Thoracic aorta (tissue), 2 donors: Measurements from ENCODE around the gene BTBD2. TPM values are rescaled to one million over a fixed set of nuclear protein-coding genes. Genes with fewer than 3 reads are reported as not detected.

Source experiments
- ATAC-seq: fragments of 150-250 bp; one replicate; pipeline ENCODE4 v1.8.0; 2017; ENCODE audit warnings: low read depth; ENCODE audit not compliant: insufficient number of reproducible peaks, low FRiP score
- DNase-seq: peaks from one replicate; pipeline ENCODE4 v3.0.0-alpha.2; 2020; ENCODE audit warnings: low spot score
- H3K27ac ChIP-seq, 2 donors: fragments of 200-600 bp; sonication (generic); 1 replicate in 1 of 2; 2 replicates in 1 of 2; pipeline ENCODE4 v1.5.1; 2016; ENCODE audit warnings: mild to moderate bottlenecking in 2 of 2, moderate library complexity in 2 of 2
- H3K27me3 ChIP-seq: fragments of 200-600 bp; sonication (generic); replicated peaks from 2 replicates; pipeline ENCODE4 v1.6.0; 2016; ENCODE audit warnings: mild to moderate bottlenecking; ENCODE audit not compliant: insufficient read depth
- H3K36me3 ChIP-seq: fragments of 200-600 bp; sonication (generic); one replicate; pipeline ENCODE4 v1.5.1; 2016
- H3K4me1 ChIP-seq, 2 donors: fragments of 200-600 bp; sonication (generic); 1 replicate in 1 of 2; 2 replicates in 1 of 2; pipeline versions ENCODE4 v1.5.1 to v1.6.0; 2016; ENCODE audit warnings: low read depth in 2 of 2, mild to moderate bottlenecking in 1 of 2; ENCODE audit not compliant: control insufficient read depth in 1 of 2
- H3K4me3 ChIP-seq: fragments of 200-600 bp; sonication (generic); 2 replicates; pipeline ENCODE4 v1.5.1; 2016; ENCODE audit warnings: mild to moderate bottlenecking
- H3K9me3 ChIP-seq: fragments of 200-600 bp; sonication (generic); 2 replicates; pipeline ENCODE4 v1.5.1; 2016
- total RNA-seq, 2 donors: library from RNA; depleted of rRNA; stranded (reverse); fragments of >200 nt; gene quantifications; one replicate each; pipeline versions ENCODE4 v1.1.0 to v1.2.3, GENCODE V29; 2016
- TF ChIP-seq, protein P1 (sequence below): fragments of 200-600 bp; sonication (generic); IDR thresholded peaks from one replicate; pipeline ENCODE4 v1.5.1; 2019; ENCODE audit warnings: antibody characterized with exemption

The BTBD2 gene
- total RNA-seq, 2 donors from 2014 or later, result 43.2 to 107 TPM

GRCh38 chr19:2027361-2027760, 11.8 kb upstream of the BTBD2 start:
- Histone ChIP-seq H3K36me3 (no peaks in the 10 kb centered on the region), H3K4me3 (no peak overlapping the region), H3K27ac (no peak overlapping the region), H3K27me3 (no peaks in the 10 kb centered on the region), H3K4me1 (peaks cover 12 to 19% of the 10 kb centered on the region in 2 donors), H3K9me3 (peaks cover 3% of the 10 kb centered on the region)
- ATAC-seq (no peak), DNase-seq (no peak)
- TF ChIP-seq, protein P1, sequence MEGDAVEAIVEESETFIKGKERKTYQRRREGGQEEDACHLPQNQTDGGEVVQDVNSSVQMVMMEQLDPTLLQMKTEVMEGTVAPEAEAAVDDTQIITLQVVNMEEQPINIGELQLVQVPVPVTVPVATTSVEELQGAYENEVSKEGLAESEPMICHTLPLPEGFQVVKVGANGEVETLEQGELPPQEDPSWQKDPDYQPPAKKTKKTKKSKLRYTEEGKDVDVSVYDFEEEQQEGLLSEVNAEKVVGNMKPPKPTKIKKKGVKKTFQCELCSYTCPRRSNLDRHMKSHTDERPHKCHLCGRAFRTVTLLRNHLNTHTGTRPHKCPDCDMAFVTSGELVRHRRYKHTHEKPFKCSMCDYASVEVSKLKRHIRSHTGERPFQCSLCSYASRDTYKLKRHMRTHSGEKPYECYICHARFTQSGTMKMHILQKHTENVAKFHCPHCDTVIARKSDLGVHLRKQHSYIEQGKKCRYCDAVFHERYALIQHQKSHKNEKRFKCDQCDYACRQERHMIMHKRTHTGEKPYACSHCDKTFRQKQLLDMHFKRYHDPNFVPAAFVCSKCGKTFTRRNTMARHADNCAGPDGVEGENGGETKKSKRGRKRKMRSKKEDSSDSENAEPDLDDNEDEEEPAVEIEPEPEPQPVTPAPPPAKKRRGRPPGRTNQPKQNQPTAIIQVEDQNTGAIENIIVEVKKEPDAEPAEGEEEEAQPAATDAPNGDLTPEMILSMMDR, result no peak

DNA sequence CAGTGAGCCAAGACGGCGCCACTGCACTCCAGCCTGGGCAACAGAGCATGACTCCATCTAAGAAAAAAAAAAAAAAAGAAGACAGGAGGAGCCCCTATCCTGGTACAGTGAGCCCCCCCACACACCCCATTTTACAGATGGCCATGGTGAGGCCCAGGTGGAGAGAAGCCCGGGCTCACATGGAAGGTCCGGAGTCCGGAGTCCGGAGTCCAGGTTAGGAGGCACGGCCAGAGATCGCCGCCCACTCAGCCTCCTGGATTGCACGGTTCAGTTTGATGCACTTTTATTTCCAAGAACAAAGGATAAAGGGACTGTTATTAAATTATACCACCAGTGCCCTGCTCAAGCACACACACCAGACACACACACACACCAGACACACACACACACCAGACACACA, 11.3 kb upstream of the BTBD2 start:
- Histone ChIP-seq H3K4me1 (peaks cover 8 to 14% of the 10 kb centered on the region in 2 donors), H3K27ac (no peak overlapping the region), H3K36me3 (no peaks in the 10 kb centered on the region), H3K27me3 (no peaks in the 10 kb centered on the region), H3K4me3 (no peak overlapping the region), H3K9me3 (peaks cover 3% of the 10 kb centered on the region)
- no peak for ATAC-seq
- no peak for DNase-seq
- TF ChIP-seq, protein P1, result no peak

DNA sequence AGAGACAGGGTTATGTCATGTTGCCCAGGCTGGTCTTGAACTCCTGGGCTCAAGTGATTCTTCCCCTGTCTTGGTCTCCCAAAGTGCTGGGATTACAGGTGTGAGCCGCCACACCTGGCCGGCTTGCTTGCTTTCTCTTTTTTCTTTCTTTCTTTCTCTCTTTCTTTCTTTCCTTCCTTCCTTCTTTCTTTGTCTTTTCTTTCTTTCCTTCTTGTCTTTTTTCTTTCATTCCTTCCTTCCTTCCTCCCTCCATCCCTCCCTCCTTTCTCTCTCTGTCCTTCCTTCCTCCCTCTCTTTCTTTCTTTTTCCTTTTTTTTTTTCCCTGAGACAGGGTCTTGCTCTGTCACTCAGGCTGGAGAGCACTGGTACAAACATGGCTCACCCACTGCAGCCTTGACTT, 6.8 kb upstream of the BTBD2 start:
- no peak overlapping the region for H3K4me3 ChIP-seq
- ATAC-seq (no peak), DNase-seq (no peak)
- no peaks in the 10 kb centered on the region for H3K36me3 ChIP-seq
- no peaks in the 10 kb centered on the region for H3K4me1 ChIP-seq
- TF ChIP-seq, protein P1, result no peak
- H3K27me3 ChIP-seq, result no peaks in the 10 kb centered on the region
- H3K9me3 ChIP-seq, result peaks cover 3% of the 10 kb centered on the region
- H3K27ac ChIP-seq, result no peak overlapping the region

DNA sequence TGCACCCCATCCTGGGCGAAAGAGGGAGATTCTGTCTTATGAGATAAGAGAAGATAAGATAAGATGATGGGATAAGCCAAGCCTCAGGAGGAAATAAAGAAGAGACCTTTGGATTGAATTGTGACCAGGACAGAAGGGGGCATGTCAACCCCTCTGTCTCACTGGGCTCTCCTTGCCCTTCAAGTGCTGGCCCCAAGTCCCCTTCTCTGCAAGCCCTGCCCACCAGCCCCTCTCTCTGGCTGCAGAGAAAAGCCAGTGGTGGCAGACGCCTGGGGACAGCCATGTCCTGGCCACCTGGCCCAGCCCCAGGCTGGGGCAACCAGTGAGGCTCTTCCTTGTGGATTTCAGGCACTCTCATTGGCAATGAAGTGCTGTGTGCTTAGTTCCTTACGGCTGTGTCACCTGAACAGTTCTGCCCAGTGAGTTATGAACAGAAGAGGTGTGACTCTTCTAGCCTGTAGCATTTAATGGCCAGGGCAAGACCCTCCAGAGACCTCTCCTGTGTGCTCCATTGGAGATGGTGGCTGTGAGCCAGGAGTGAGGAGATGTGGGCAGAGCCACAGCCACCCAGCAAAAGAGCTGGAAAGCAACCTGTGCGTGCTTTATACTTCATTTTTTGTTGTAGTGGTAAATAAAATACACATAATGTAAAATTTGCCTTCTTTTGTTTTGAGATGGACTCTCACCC, 6.1 kb upstream of the BTBD2 start:
- no peak overlapping the region for H3K27ac ChIP-seq
- DNase-seq, result no peak
- ATAC-seq, result no peak
- H3K4me1 ChIP-seq, result peaks cover 0 to under 1% of the 10 kb centered on the region in 2 donors
- TF ChIP-seq, protein P1, result no peak
- peaks cover 3% of the 10 kb centered on the region for H3K9me3 ChIP-seq
- H3K4me3 ChIP-seq, result no peak overlapping the region
- H3K27me3 ChIP-seq, result no peaks in the 10 kb centered on the region
- no peaks in the 10 kb centered on the region for H3K36me3 ChIP-seq

GRCh38 chr19:2018752-2019151, 3.2 kb upstream of the BTBD2 start:
- Histone ChIP-seq H3K4me1 (peaks cover 12 to 19% of the 10 kb centered on the region in 2 donors), H3K27ac (no peak overlapping the region), H3K4me3 (no peak overlapping the region), H3K9me3 (no peaks in the 10 kb centered on the region), H3K36me3 (no peaks in the 10 kb centered on the region), H3K27me3 (no peaks in the 10 kb centered on the region)
- ATAC-seq, result no peak
- TF ChIP-seq, protein P1, result no peak
- DNase-seq, result no peak
